SK-N-SH (cell line): ENCODE results near the gene NTM. TPM values are rescaled to one million over a fixed set of nuclear protein-coding genes. Genes with fewer than 3 reads are reported as not detected.

Experiments used
- CTCF ChIA-PET: fragments of 300-600, 350-600 bp; formaldehyde crosslinking; extraction: SDS; loops from one replicate; lab custom pipeline; 2021; lab: Yijun Ruan, JAX
- POLR2A ChIA-PET: fragments of 350-600 bp; sonication (Branson Sonifier 250); formaldehyde crosslinking; extraction: SDS; loops from one replicate; lab custom pipeline; 2020; ENCODE audit warnings: antibody characterized with exemption, inconsistent platforms; lab: Yijun Ruan, JAX
- DNase-seq: peaks from one replicate; pipeline ENCODE4 v3.0.0; 2012
- H2AFZ ChIP-seq: fragments of 200-600 bp; sonication (generic); 2 replicates; pipeline ENCODE4 v1.8.1; 2016; ENCODE audit warnings: antibody characterized with exemption, mild to moderate bottlenecking, low read depth
- H3F3A ChIP-seq: fragments of 200-600 bp; sonication (generic); replicated peaks from 2 replicates; pipeline ENCODE3; 2016; ENCODE audit warnings: antibody characterized with exemption, mild to moderate bottlenecking; ENCODE audit not compliant: insufficient read depth
- H3K27ac ChIP-seq, 2 experiments: fragments of 200-500 bp in 1 of 2; fragments of 200-600 bp in 1 of 2; sonication (Bioruptor generic) in 1 of 2; sonication (generic), shearing (Covaris generic) in 1 of 2; 2 replicates each; pipeline versions ENCODE4 v1.5.1 to v1.6.1; 2014 to 2016; ENCODE audit warnings: low read depth in 2 of 2, inconsistent platforms in 1 of 2, low read length in 1 of 2, mild to moderate bottlenecking in 1 of 2, mixed read lengths in 1 of 2
- H3K27me3 ChIP-seq: fragments of 200-600 bp; sonication (generic), shearing (Covaris generic); 2 replicates; pipeline ENCODE4 v1.6.1; 2016; ENCODE audit warnings: mixed run types; ENCODE audit not compliant: insufficient read depth
- H3K36me3 ChIP-seq, 2 experiments: fragments of 200-500 bp in 1 of 2; fragments of 200-600 bp in 1 of 2; sonication (Bioruptor generic) in 1 of 2; sonication (generic) in 1 of 2; replicated peaks in 1 of 2; 2 replicates each; pipeline versions ENCODE3 to v1.5.1; 2014 to 2016; ENCODE audit warnings: low read length in 1 of 2, mild to moderate bottlenecking in 1 of 2; ENCODE audit not compliant: insufficient read depth in 2 of 2, control insufficient read depth in 1 of 2
- H3K4me1 ChIP-seq, 2 experiments: fragments of 200-500 bp in 1 of 2; fragments of 200-600 bp in 1 of 2; sonication (Bioruptor generic) in 1 of 2; sonication (generic), shearing (Covaris generic) in 1 of 2; 2 replicates each; pipeline versions ENCODE4 v1.5.1 to v1.6.1; 2014 to 2016; ENCODE audit warnings: low read depth in 1 of 2, low read length in 1 of 2, mixed run types in 1 of 2; ENCODE audit not compliant: insufficient read depth in 2 of 2, control insufficient read depth in 1 of 2
- H3K4me2 ChIP-seq: fragments of 200-600 bp; sonication (generic), shearing (Covaris generic); 2 replicates; pipeline ENCODE4 v1.6.1; 2017; ENCODE audit warnings: mixed run types
- H3K4me3 ChIP-seq, 2 experiments: fragments of 200-500 bp in 1 of 2; fragments of 200-600 bp in 1 of 2; sonication (Bioruptor generic) in 1 of 2; sonication (generic), shearing (Covaris generic) in 1 of 2; 2 replicates each; pipeline versions ENCODE4 v1.5.1 to v1.8.1; 2014 to 2016; ENCODE audit warnings: low read depth in 2 of 2, inconsistent platforms in 1 of 2, low read length in 1 of 2, mild to moderate bottlenecking in 1 of 2, mixed read lengths in 1 of 2, moderate library complexity in 1 of 2
- H3K79me2 ChIP-seq: fragments of 200-600 bp; sonication (generic); 2 replicates; pipeline ENCODE4 v1.8.1; 2017; ENCODE audit warnings: mild to moderate bottlenecking; ENCODE audit not compliant: insufficient read depth
- H3K9ac ChIP-seq: fragments of 200-600 bp; sonication (generic); 2 replicates; pipeline ENCODE4 v1.6.1; 2017; ENCODE audit warnings: mixed run types
- H3K9me2 ChIP-seq: fragments of 200-600 bp; sonication (generic); 2 replicates; pipeline ENCODE4 v1.6.1; 2017; ENCODE audit warnings: mixed run types
- H3K9me3 ChIP-seq: fragments of 200-600 bp; sonication (generic); 2 replicates; pipeline ENCODE4 v1.6.1; 2017; ENCODE audit warnings: mixed run types, mild to moderate bottlenecking, moderate library complexity
- H4K20me1 ChIP-seq: fragments of 200-600 bp; sonication (generic); 2 replicates; pipeline ENCODE4 v1.6.1; 2017; ENCODE audit warnings: mild to moderate bottlenecking, mixed run types; ENCODE audit not compliant: insufficient read depth
- CHD2 ChIP-seq: fragments of 150-350 bp; IDR thresholded peaks from 2 replicates; pipeline ENCODE4 v1.6.1; 2018; ENCODE audit warnings: low read length; ENCODE audit not compliant: partially characterized antibody
- CTCF ChIP-seq: fragments of 200-600 bp; sonication (generic); IDR thresholded peaks from 2 replicates; pipeline ENCODE4 v1.6.1; 2017; ENCODE audit warnings: antibody characterized with exemption, mild to moderate bottlenecking, moderate library complexity
- ELF1 ChIP-seq: IDR thresholded peaks from 2 replicates; pipeline ENCODE4 v1.4.0; 2012
- EP300 ChIP-seq, 2 experiments: IDR thresholded peaks; 2 replicates each; pipeline versions ENCODE4 v1.4.0 to v1.6.1; 2012; ENCODE audit warnings: borderline replicate concordance in 1 of 2, low read depth in 1 of 2, low read length in 1 of 2
- FOSL2 ChIP-seq: IDR thresholded peaks from 2 replicates; pipeline ENCODE4 v1.4.0; 2012; ENCODE audit warnings: low read depth, mild to moderate bottlenecking, moderate library complexity, borderline replicate concordance
- FOXM1 ChIP-seq: IDR thresholded peaks from 2 replicates; pipeline ENCODE4 v1.4.0; 2012; ENCODE audit warnings: low read depth, mild to moderate bottlenecking
- IRF3 ChIP-seq: fragments of 150-350 bp; IDR thresholded peaks from 2 replicates; pipeline ENCODE4 v1.6.1; 2016; ENCODE audit warnings: mild to moderate bottlenecking, low read depth, low read length
- MXI1 ChIP-seq: IDR thresholded peaks from 2 replicates; pipeline ENCODE4 v1.6.1; 2012; ENCODE audit warnings: mild to moderate bottlenecking, low read depth, low read length, improper control_type of control experiment
- POLR2AphosphoS5 ChIP-seq: IDR thresholded peaks from 2 replicates; pipeline ENCODE4 v1.6.1; 2012; ENCODE audit warnings: low read depth, low read length
- RAD21 ChIP-seq: IDR thresholded peaks from 2 replicates; pipeline ENCODE4 v1.6.1; 2012; ENCODE audit warnings: mild to moderate bottlenecking, low read length
- REST ChIP-seq: IDR thresholded peaks from 2 replicates; pipeline ENCODE4 v1.6.1; 2012; ENCODE audit warnings: mild to moderate bottlenecking, low read depth, low read length, moderate library complexity
- SIN3A ChIP-seq: IDR thresholded peaks from 2 replicates; pipeline ENCODE4 v1.6.1; 2012; ENCODE audit warnings: low read depth, mild to moderate bottlenecking, low read length, moderate library complexity, borderline replicate concordance
- SMC3 ChIP-seq: IDR thresholded peaks from 2 replicates; pipeline ENCODE4 v1.6.1; 2012; ENCODE audit warnings: low read depth, low read length, improper control_type of control experiment
- TCF12 ChIP-seq: IDR thresholded peaks from 2 replicates; pipeline ENCODE4 v1.4.0; 2012
- USF2 ChIP-seq: fragments of 150-350 bp; IDR thresholded peaks from 2 replicates; pipeline ENCODE4 v1.6.1; 2017; ENCODE audit warnings: antibody characterized with exemption, low read length, low read depth, borderline replicate concordance
- YY1 ChIP-seq: IDR thresholded peaks from 2 replicates; pipeline ENCODE4 v1.4.0; 2012; ENCODE audit warnings: low read depth, mild to moderate bottlenecking
- WGBS: methylation state at CpG from one replicate; pipeline ENCODE4 v1.1.6; 2017; ENCODE audit warnings: low lambda C conversion rate; 5-methylcytosine and 5-hydroxymethylcytosine counted together
- polyA plus RNA-seq, 3 experiments: library from polyadenylated mRNA; depleted of rRNA; stranded (reverse); fragments of >200 nt; gene quantifications; 2 replicates each; pipeline ENCODE4 v1.2.3, GENCODE V29; 2012

NTM gene
- polyA plus RNA-seq, 1 of the 3 experiments (the other 2 are of a cell fraction) = 20.0 TPM

- H4K20me1 ChIP-seq = no peaks in the 10 kb centered on the region
- no peaks in the 10 kb centered on the region for H3F3A ChIP-seq
- H3K4me1 ChIP-seq = peaks cover 0 to 11% of the 10 kb centered on the region in 2 experiments; a peak in 2 of 4 replicates
- H3K27ac ChIP-seq = no peak overlapping the region
- no peak overlapping the region for H2AFZ ChIP-seq
- no peaks in the 10 kb centered on the region for H3K36me3 ChIP-seq
- H3K9ac ChIP-seq = no peak overlapping the region
- TF ChIP-seq EP300 (IDR thresholded peaks at IDR 0.05; ENCODE audit: borderline replicate concordance in 1 of 2, low read depth in 1 of 2, low read length in 1 of 2) (no peak), RAD21 (peak; percentile 97), FOSL2 (no peak), POLR2AphosphoS5 (no peak), SIN3A (no peak), USF2 (no peak), YY1 (no peak), MXI1 (no peak), ELF1 (no peak), CHD2 (no peak), TCF12 (peak; percentile 30; the same call in 1 of the 2 replicates), IRF3 (no peak), CTCF (peak; percentile 94), SMC3 (peak; percentile 99), REST (no peak), FOXM1 (no peak)
- POLR2A ChIA-PET = interaction anchor here (0.5 kb wide), 1 partner anchor 1217 kb away, joined by 3 read pairs; no protein-coding TSS in a partner anchor
- no peak overlapping the region; a peak in 1 of 4 replicates for H3K4me3 ChIP-seq
- no peak overlapping the region for H3K4me2 ChIP-seq
- CTCF ChIA-PET = interaction anchor here (0.6 to 7.1 kb wide), 65 partner anchors 8 to 1195 kb away, joined by 3 to 79 read pairs (median 4); no protein-coding TSS in a partner anchor
- 49% methylated on average over 10 of the region's 10 CpGs for WGBS
- H3K9me3 ChIP-seq = no peaks in the 10 kb centered on the region
- DNase-seq = peak; percentile 70
- H3K9me2 ChIP-seq = no peaks in the 10 kb centered on the region
- H3K79me2 ChIP-seq = no peaks in the 10 kb centered on the region
- no peaks in the 10 kb centered on the region for H3K27me3 ChIP-seq
These were observed 497.2 kb downstream of the NTM start for GRCh38 chr11:131867457-131868257.
